ENCODE measurements around the gene CRABP1.
"Not testable (repeated sequence)": the region's sequence is repeated elsewhere in the genome, so short reads cannot be mapped to it uniquely, and the experiment has no call there.

The CRABP1 gene

DNA sequence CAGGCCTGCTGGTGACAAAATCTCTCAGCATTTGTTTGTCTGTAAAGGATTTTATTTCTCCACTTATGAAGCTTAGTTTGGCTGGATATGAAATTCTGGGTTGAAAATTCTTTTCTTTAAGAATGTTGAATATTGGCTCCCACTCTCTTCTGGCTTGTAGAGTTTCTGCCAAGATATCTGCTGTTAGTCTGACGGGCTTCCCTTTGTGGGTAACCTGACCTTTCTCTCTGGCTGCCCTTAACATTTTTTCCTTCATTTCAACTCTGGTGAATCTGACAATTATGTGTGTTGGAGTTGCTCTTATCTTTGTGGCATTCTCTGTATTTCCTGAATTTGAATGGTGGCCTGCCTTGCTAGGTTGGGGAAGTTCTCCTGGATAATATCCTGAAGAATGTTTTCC is 40.0 kb downstream of the CRABP1 start:
- DNase-seq: not testable (repeated sequence)

GRCh38 chr15:78382114-78382880 is 42.1 kb downstream of the CRABP1 start:
- DNase-seq: no peak

DNA sequence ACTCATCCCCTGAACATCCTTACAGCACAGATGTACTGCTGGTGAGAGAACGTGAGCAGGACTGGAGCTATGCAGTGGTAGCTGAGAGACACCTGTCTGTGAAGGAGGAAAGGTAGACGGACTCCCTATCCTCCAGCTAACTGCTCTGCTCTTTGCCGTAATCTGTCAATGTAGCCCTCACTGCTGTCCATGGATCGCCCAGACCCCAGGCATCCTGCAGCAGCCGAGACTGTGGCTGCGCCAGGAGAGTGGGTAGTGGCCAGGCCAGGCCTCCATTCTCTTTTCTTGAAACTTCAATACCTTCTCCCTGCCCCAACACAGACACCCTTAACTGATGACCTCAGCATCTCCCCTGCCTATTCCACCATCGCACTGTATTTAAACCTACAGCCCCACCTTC is 44.5 kb downstream of the CRABP1 start:
- no peak for DNase-seq

DNA sequence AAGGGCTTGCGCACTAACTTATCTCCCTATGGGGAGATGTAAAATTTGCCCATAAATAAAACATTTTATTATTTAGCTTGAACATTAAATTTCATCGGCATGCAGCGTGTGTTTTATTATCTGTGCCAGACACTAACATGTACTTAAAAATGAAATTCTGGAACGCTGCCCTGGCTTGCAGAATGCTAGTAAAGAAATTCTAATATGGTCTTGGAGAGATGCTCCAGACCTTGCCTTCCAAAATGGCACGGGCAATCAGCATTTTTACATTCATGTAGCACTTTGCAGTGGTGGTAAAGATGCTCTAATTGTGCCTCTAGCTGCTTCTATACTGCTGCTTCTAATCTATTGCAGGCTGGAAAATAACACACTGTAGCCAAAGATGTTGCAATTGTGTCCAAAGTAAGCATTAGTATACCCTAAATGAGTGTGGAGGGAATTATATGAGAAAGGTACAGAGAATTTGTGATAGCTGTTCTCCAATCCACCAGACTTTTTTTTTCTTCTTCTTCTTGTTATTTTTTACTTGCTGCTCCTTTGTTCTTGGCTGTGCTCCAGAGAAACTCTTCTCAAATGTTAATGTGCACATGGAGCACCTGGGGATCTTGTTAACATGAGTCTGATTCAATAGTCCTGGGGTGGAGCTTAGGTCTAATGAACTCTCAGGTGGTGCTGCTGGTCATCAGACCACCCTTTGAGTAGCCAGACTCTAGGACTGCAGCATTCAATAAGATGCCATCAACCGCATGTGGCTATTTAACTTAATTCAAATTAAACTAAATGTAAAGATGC is 47.3 kb downstream of the CRABP1 start:
- no peak for DNase-seq

GRCh38 chr15:78388865-78389264 is 48.7 kb downstream of the CRABP1 start:
- DNase-seq: no peak

DNA sequence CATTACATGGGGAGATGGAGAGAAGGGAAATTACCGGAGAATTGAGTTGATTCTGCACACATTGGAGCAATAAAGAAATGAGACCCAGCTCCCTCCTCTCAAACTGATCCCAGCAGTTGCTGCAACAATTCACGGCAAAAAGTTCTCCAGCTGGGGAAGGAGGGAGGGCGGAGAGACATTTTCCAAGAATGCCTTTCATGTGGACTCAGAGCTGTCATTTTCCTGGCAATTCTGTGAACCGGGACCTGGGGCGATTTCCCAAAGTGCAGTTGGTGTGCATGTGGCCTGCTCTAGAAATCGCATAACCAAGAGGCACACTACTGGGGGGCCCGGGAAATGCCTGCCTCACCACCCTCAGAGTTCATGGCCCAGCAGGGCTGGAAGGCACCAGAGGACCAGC is 49.2 kb downstream of the CRABP1 start:
- no peak for DNase-seq

DNA sequence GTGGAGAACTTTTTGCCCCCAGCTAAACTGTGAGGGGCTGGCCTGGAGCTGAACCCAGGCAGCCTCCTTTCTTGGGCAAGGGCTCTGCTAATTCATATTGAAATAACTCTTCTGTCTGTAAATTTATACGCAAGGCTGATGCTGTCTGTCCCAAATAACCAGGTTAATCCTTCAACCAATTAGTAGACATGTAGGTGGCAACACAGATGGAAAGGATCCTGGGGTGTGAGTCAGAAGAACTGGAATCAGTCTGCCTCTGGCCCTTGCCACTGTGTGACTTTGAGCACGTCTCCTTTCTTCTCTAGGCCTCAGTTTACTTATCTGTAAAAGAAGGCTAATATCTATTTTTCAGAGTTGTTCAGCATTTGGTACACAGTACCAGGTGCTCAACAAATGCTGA is 49.6 kb downstream of the CRABP1 start:
- DNase-seq: no peak

GRCh38 chr15:78390242-78390641 is 50.1 kb downstream of the CRABP1 start:
- DNase-seq: no peak

GRCh38 chr15:78390826-78391225 is 50.7 kb downstream of the CRABP1 start:
- DNase-seq: no peak

DNA sequence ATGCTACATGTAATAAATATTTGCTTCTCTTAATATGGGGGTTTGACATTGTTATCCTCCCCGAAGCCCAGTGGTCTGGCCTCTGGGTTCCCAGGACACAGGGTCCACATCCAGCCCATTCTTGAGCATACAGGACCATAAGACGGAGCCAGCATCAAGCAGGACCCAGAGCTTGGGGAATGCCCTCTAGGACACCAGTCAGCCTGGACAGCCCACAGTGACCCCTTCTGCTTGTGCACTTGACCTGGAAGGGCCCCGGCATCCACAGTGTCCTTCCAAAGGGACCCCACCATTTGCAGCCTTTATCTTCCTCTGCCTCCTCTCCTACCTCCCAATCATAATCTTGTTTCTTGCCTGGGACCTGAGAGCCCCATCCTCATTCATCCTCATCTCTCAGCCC is 51.6 kb downstream of the CRABP1 start:
- no peak for DNase-seq

GRCh38 chr15:78392430-78392829 is 52.3 kb downstream of the CRABP1 start:
- DNase-seq: no peak

GRCh38 chr15:78393137-78393536 is 53.0 kb downstream of the CRABP1 start:
- DNase-seq: no peak

GRCh38 chr15:78394026-78394425 is 53.9 kb downstream of the CRABP1 start:
- DNase-seq: no peak

GRCh38 chr15:78394981-78395616 is 54.9 kb downstream of the CRABP1 start:
- no peak for DNase-seq

DNA sequence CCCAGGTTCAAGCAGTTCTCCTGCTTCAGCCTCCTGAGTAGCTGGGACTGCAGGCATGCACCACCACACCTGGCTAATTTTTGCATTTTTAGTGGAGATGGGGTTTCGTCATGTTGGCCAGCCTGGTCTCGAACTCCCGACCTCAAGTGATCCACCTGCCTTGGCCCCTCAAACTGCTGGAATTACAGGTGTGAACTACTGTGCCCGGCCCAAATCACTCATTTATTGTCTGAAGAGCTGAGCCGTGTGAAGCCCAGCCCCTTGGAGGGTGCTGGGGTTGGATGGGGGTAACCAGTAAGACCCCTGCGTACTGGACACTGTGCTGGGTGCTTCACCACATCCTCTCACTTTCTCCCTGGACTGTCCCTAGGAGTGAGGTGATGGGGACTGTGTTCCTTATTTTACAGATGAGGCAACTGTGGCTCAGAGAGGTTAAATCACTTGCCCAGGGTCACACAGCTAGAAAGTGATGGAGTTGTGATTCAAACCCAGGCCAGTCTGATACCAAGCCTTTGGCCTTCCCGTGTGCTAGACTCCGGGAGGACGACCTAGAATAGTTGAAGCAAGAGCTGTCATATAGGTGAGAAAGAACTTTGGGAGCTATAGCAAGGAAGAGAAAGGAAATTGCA is 56.1 kb downstream of the CRABP1 start:
- no peak for DNase-seq

GRCh38 chr15:78396976-78397375 is 56.8 kb downstream of the CRABP1 start:
- no peak for DNase-seq

DNA sequence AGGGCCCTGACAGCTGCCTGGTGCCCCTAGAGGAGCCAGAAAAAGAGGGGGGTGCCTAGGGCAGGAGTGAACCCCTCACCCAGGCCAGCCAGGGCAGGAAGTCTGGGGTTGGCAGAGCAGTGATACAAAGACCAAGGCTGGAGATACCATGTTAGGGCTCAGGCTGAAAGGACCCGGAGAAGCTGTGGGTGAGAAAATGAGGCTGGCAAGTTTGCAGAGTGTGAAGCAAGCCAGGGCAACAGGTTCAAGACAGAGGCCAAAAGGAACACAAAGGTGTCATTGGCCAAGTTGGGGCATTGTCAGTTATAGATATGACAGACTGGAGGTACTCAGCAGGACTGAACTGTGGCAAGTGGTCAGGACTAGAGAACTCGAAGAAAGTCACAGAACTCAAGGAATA is 57.2 kb downstream of the CRABP1 start:
- no peak for DNase-seq

Data from CD4-positive, alpha-beta T cell treated with Interleukin-6 for 4 hours (primary cell).